HEK293T (cell line): ENCODE data around the gene ACACB.

ENCODE experiments used
- ARNT ChIP-seq: fragments of 450-650 bp; IDR thresholded peaks from 2 replicates; pipeline ENCODE4 v1.6.1; 2017; ENCODE audit warnings: mild to moderate bottlenecking
- BHLHE40 ChIP-seq: fragments of 450-650 bp; IDR thresholded peaks from 2 replicates; pipeline ENCODE4 v1.6.1; 2016; ENCODE audit warnings: mild to moderate bottlenecking, moderate library complexity, borderline replicate concordance
- CTBP1 ChIP-seq: fragments of 450-650 bp; IDR thresholded peaks from 2 replicates; pipeline ENCODE4 v1.6.1; 2016; ENCODE audit warnings: borderline replicate concordance
- ELF4 ChIP-seq: fragments of 450-650 bp; IDR thresholded peaks from 2 replicates; pipeline ENCODE4 v1.6.1; 2017; ENCODE audit warnings: antibody characterized with exemption
- FOXA1 ChIP-seq: fragments of 450-650 bp; IDR thresholded peaks from 2 replicates; pipeline ENCODE4 v1.6.1; 2016; ENCODE audit warnings: mild to moderate bottlenecking
- FOXK2 ChIP-seq: fragments of 450-650 bp; IDR thresholded peaks from 2 replicates; pipeline ENCODE4 v1.6.1; 2016; ENCODE audit warnings: mild to moderate bottlenecking
- FOXM1 ChIP-seq: fragments of 450-650 bp; IDR thresholded peaks from 2 replicates; pipeline ENCODE4 v1.6.1; 2017; ENCODE audit warnings: mild to moderate bottlenecking, borderline replicate concordance
- HDGF ChIP-seq: fragments of 450-650 bp; IDR thresholded peaks from 2 replicates; pipeline ENCODE4 v1.6.1; 2017; ENCODE audit warnings: antibody characterized with exemption, borderline replicate concordance
- L3MBTL2 ChIP-seq: fragments of 450-650 bp; conservative IDR thresholded peaks from 2 replicates; pipeline ENCODE4 v1.6.1; 2016; ENCODE audit warnings: mild to moderate bottlenecking
- LEF1 ChIP-seq: fragments of 450-650 bp; IDR thresholded peaks from 2 replicates; pipeline ENCODE4 v1.6.1; 2017; ENCODE audit warnings: mild to moderate bottlenecking, borderline replicate concordance
- SP1 ChIP-seq: fragments of 450-650 bp; IDR thresholded peaks from 2 replicates; pipeline ENCODE4 v1.6.1; 2017
- SUZ12 ChIP-seq: fragments of 450-650 bp; IDR thresholded peaks from 2 replicates; pipeline ENCODE4 v1.6.1; 2016; ENCODE audit warnings: mild to moderate bottlenecking

- no peak for TF ChIP-seq SUZ12
- no peak for TF ChIP-seq ELF4
- no peak for TF ChIP-seq FOXK2
- no peak for TF ChIP-seq ARNT
- TF ChIP-seq SP1, result no peak
- no peak for TF ChIP-seq CTBP1
- no peak for TF ChIP-seq LEF1
- no peak for TF ChIP-seq FOXA1
- TF ChIP-seq BHLHE40, result no peak
- TF ChIP-seq FOXM1, result no peak
- TF ChIP-seq L3MBTL2, result no peak
- no peak for TF ChIP-seq HDGF
These were observed 176.7 kb downstream of the ACACB start for GRCh38 chr12:109293106-109293505.
